DND-41 (cell line): ENCODE measurements around the gene CACNB4.

Experiments
- ATAC-seq: fragments of 200-7000 bp; cut with Tn5 transposase; 3 replicates; pipeline ENCODE4 v1.9.1; 2021; ENCODE audit warnings: low read depth; ENCODE audit not compliant: insufficient read depth
- DNase-seq: peaks from one replicate; pipeline ENCODE4 v3.0.0-alpha.2; 2020
- H2AFZ ChIP-seq: 2 replicates; pipeline ENCODE4 v1.6.0; 2012; ENCODE audit warnings: low read depth, low read length
- H3K27ac ChIP-seq: 2 replicates; pipeline ENCODE4 v1.5.1; 2012; ENCODE audit warnings: low read length, inconsistent platforms
- H3K27me3 ChIP-seq: fragments of 200-600 bp; sonication (generic); 2 replicates; pipeline ENCODE4 v1.6.0; 2012; ENCODE audit warnings: low read length, mild to moderate bottlenecking, inconsistent platforms; ENCODE audit not compliant: insufficient read depth, poor library complexity
- H3K36me3 ChIP-seq: 2 replicates; pipeline ENCODE4 v1.5.1; 2012; ENCODE audit warnings: low read length, inconsistent platforms; ENCODE audit not compliant: insufficient read depth
- H3K4me1 ChIP-seq: 2 replicates; pipeline ENCODE4 v1.5.1; 2012; ENCODE audit warnings: mild to moderate bottlenecking, low read length; ENCODE audit not compliant: insufficient read depth
- H3K4me2 ChIP-seq: 2 replicates; pipeline ENCODE4 v1.6.0; 2012; ENCODE audit warnings: mild to moderate bottlenecking, moderate library complexity, low read length, inconsistent platforms; ENCODE audit not compliant: insufficient read depth
- H3K4me3 ChIP-seq, 2 experiments: fragments of 200-600 bp in 1 of 2; shearing (Covaris generic) in 1 of 2; 2 replicates each; pipeline ENCODE4 v1.5.1; 2012 to 2016; ENCODE audit warnings: inconsistent platforms in 2 of 2, low read length in 2 of 2, mild to moderate bottlenecking in 2 of 2, low read depth in 1 of 2, moderate library complexity in 1 of 2
- H3K79me2 ChIP-seq: 2 replicates; pipeline ENCODE4 v1.6.0; 2012; ENCODE audit warnings: low read length, inconsistent platforms; ENCODE audit not compliant: insufficient read depth
- H3K9ac ChIP-seq: 2 replicates; pipeline ENCODE4 v1.6.0; 2012; ENCODE audit warnings: low read depth, mild to moderate bottlenecking, inconsistent platforms, low read length, moderate library complexity
- H3K9me3 ChIP-seq: 2 replicates; pipeline ENCODE4 v1.5.1; 2012; ENCODE audit warnings: low read length, moderate library complexity, mild to moderate bottlenecking, inconsistent platforms; ENCODE audit not compliant: insufficient read depth, severe bottlenecking
- H4K20me1 ChIP-seq: 2 replicates; pipeline ENCODE4 v1.6.0; 2012; ENCODE audit warnings: low read length; ENCODE audit not compliant: insufficient read depth
- CTCF ChIP-seq: IDR thresholded peaks from 2 replicates; pipeline ENCODE4 v1.5.1; 2012; ENCODE audit warnings: borderline replicate concordance, low read length, moderate library complexity, mild to moderate bottlenecking; ENCODE audit not compliant: poor library complexity, severe bottlenecking; ENCODE audit errors: extremely low read depth
- EZH2 ChIP-seq: IDR thresholded peaks from 3 replicates; pipeline ENCODE4 v1.6.1; 2012; ENCODE audit warnings: borderline replicate concordance, low read depth, mild to moderate bottlenecking, moderate library complexity, low read length, inconsistent platforms; ENCODE audit not compliant: severe bottlenecking

The CACNB4 gene

GRCh38 chr2:151845884-151846283, 253.0 kb downstream of the CACNB4 start:
- Histone ChIP-seq H4K20me1 (no peaks in the 10 kb centered on the region), H3K4me2 (no peak overlapping the region), H3K4me1 (no peaks in the 10 kb centered on the region), H3K4me3 (no peak overlapping the region), H3K27ac (no peak overlapping the region), H3K79me2 (no peaks in the 10 kb centered on the region), H3K9ac (no peak overlapping the region), H3K36me3 (no peaks in the 10 kb centered on the region), H3K27me3 (peaks cover 2% of the 10 kb centered on the region), H2AFZ (no peak overlapping the region), H3K9me3 (no peaks in the 10 kb centered on the region)
- DNase-seq (no peak), ATAC-seq (no peak)
- no peak for TF ChIP-seq EZH2
- no peak for TF ChIP-seq CTCF

GRCh38 chr2:151845481-151845880, 253.4 kb downstream of the CACNB4 start:
- TF ChIP-seq CTCF (no peak), EZH2 (no peak)
- Histone ChIP-seq H3K9me3 (no peaks in the 10 kb centered on the region), H3K9ac (no peak overlapping the region), H3K4me1 (no peaks in the 10 kb centered on the region), H3K4me2 (no peak overlapping the region), H3K27me3 (no peaks in the 10 kb centered on the region), H3K79me2 (no peaks in the 10 kb centered on the region), H3K4me3 (no peak overlapping the region), H4K20me1 (no peaks in the 10 kb centered on the region), H3K36me3 (no peaks in the 10 kb centered on the region), H3K27ac (no peak overlapping the region), H2AFZ (no peak overlapping the region)
- DNase-seq (no peak), ATAC-seq (no peak)

GRCh38 chr2:151844211-151844896, 254.5 kb downstream of the CACNB4 start:
- Histone ChIP-seq H3K27me3 (no peaks in the 10 kb centered on the region), H4K20me1 (no peaks in the 10 kb centered on the region), H3K4me3 (no peak overlapping the region), H3K9ac (no peak overlapping the region), H3K4me1 (no peaks in the 10 kb centered on the region), H3K4me2 (no peak overlapping the region), H3K36me3 (no peaks in the 10 kb centered on the region), H3K79me2 (no peaks in the 10 kb centered on the region), H3K9me3 (no peaks in the 10 kb centered on the region), H2AFZ (no peak overlapping the region), H3K27ac (no peak overlapping the region)
- TF ChIP-seq EZH2 = no peak
- TF ChIP-seq CTCF = no peak
- ATAC-seq (no peak), DNase-seq (no peak)
